DOHH2 (cell line): ENCODE measurements around the gene PPT2.

Experiments
- CTCF ChIP-seq: fragments of 200-600 bp; sonication (generic); IDR thresholded peaks from one replicate; pipeline ENCODE4 v1.5.1; 2014; ENCODE audit warnings: antibody characterized with exemption, mild to moderate bottlenecking, low read depth, low read length; ENCODE audit not compliant: poor library complexity, severe bottlenecking
- EZH2phosphoT487 ChIP-seq: fragments of 200-600 bp; sonication (generic); IDR thresholded peaks from 2 replicates; pipeline ENCODE4 v1.6.1; 2017; ENCODE audit warnings: borderline replicate concordance, mild to moderate bottlenecking, antibody characterized with exemption, low read length, moderate library complexity, mixed read lengths

DNA sequence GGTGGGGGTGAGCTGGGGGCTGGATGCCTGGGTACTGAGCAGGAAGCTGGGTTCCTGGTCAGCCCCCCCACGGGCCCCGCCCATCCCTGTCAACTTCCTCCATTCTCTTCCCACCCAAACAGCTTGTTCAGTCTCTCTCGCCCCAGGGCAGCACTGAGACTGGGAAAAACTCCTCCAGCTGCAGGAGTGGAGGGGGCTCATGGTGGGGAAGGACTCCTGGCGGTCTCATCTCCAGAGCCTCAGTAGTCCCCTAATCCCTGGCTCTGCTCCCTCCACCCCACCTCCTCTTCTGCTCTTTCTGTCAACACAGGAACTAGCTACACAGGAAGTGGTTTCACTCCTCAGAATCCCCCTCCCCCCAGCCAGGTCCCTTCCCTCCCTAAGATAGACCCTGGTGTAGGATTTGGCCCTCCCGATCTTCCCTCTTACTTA is 38.7 kb downstream of the PPT2 start, which contains the start of gene GPSM3:
- TF ChIP-seq CTCF (no peak), EZH2phosphoT487 (no peak)
